CD4-positive, alpha-beta T cell (primary cell): Measurements from ENCODE around the gene ACSL5. TPM values are rescaled to one million over a fixed set of nuclear protein-coding genes. Genes with fewer than 3 reads are reported as not detected.

Source experiments
- ATAC-seq: fragments of 200-7000 bp; cut with Tn5 transposase; one replicate; pipeline ENCODE4 v1.10.0; 2022; ENCODE audit warnings: mild to moderate bottlenecking; ENCODE audit not compliant: poor library complexity
- CTCF ChIA-PET: fragments of 350-600 bp; sonication (Branson Sonifier 250); formaldehyde crosslinking; loops from one replicate; lab custom pipeline; 2021; ENCODE audit warnings: antibody characterized with exemption, inconsistent platforms; lab: Charles Lee
- POLR2A ChIA-PET: fragments of 350-600 bp; sonication (Branson Sonifier 250); formaldehyde crosslinking; loops from one replicate; lab custom pipeline; 2021; ENCODE audit warnings: antibody characterized with exemption, inconsistent platforms; lab: Charles Lee
- DNase-seq, 14 experiments: peaks; one replicate each; pipeline ENCODE4 v3.0.0-alpha.2; 2013 to 2020; ENCODE audit warnings: mixed read lengths in 2 of 14
- H3K27ac ChIP-seq, 2 donors: one replicate each; pipeline versions ENCODE4 v1.5.1 to v1.7.0; 2013; ENCODE audit warnings: low read length in 2 of 2, low read depth in 1 of 2, mild to moderate bottlenecking in 1 of 2
- H3K27me3 ChIP-seq, 2 experiments: 1 replicate in 1 of 2; 2 replicates in 1 of 2; pipeline versions ENCODE4 v1.6.1 to v1.7.0; 2013; ENCODE audit warnings: low read length in 2 of 2, control low read depth in 1 of 2, mild to moderate bottlenecking in 1 of 2, moderate library complexity in 1 of 2; ENCODE audit not compliant: insufficient read depth in 2 of 2, control insufficient read depth in 1 of 2
- H3K36me3 ChIP-seq: one replicate; pipeline ENCODE4 v1.6.1; 2013; ENCODE audit warnings: low read length, control low read depth; ENCODE audit not compliant: insufficient read depth
- H3K4me1 ChIP-seq: one replicate; pipeline ENCODE4 v1.6.1; 2013; ENCODE audit warnings: low read length, control low read depth; ENCODE audit not compliant: insufficient read depth
- H3K4me3 ChIP-seq: one replicate; pipeline ENCODE4 v1.5.1; 2013; ENCODE audit warnings: mild to moderate bottlenecking, low read length, moderate library complexity
- H3K9me3 ChIP-seq, 2 experiments: 1 replicate in 1 of 2; 2 replicates in 1 of 2; pipeline versions ENCODE4 v1.6.1 to v1.7.0; 2013; ENCODE audit warnings: low read length in 2 of 2, mild to moderate bottlenecking in 2 of 2, control low read depth in 1 of 2, moderate library complexity in 1 of 2; ENCODE audit not compliant: control insufficient read depth in 1 of 2, insufficient read depth in 1 of 2
- H3K27ac Mint-ChIP-seq: one replicate; pipeline ENCODE4 v1.8.0; 2020; ENCODE audit warnings: mixed read lengths
- H3K27me3 Mint-ChIP-seq: one replicate; pipeline ENCODE4 v1.8.0; 2021; ENCODE audit warnings: mixed read lengths
- H3K36me3 Mint-ChIP-seq: one replicate; pipeline ENCODE4 v1.8.0; 2021; ENCODE audit warnings: low read depth, mixed read lengths
- H3K4me1 Mint-ChIP-seq: one replicate; pipeline ENCODE4 v1.8.0; 2021; ENCODE audit warnings: low read depth, mixed read lengths
- H3K4me3 Mint-ChIP-seq: one replicate; pipeline ENCODE4 v1.8.0; 2020; ENCODE audit warnings: mild to moderate bottlenecking, mixed read lengths
- H3K9me3 Mint-ChIP-seq: one replicate; pipeline ENCODE4 v1.8.0; 2020; ENCODE audit warnings: mixed read lengths
- intact Hi-C, 2 experiments: fragments of 100-400 bp; cut with DNase I in 1 of 2; cut with micrococcal nuclease in 1 of 2; formaldehyde crosslinking; loops; one replicate each; pipeline versions ENCODE4 v1.15.1 to v1.9.0; 2023 to 2025; cut with DNase I, micrococcal nuclease
- total RNA-seq, 174 experiments: library from RNA in 2 of 174; stranded (reverse) in 2 of 174; gene quantifications; one replicate each; pipeline ENCODE4 v1.2.3 and lab custom pipeline; 2021 to 2026
- TF ChIP-seq, protein P1 (sequence below): fragments of 200-600 bp; IDR thresholded peaks from one replicate; pipeline ENCODE4 v1.8.0; 2022; ENCODE audit warnings: antibody characterized with exemption, mild to moderate bottlenecking

The ACSL5 gene
- total RNA-seq, 2 experiments from 2014 or later, result 11.4 to 14.1 TPM

DNA sequence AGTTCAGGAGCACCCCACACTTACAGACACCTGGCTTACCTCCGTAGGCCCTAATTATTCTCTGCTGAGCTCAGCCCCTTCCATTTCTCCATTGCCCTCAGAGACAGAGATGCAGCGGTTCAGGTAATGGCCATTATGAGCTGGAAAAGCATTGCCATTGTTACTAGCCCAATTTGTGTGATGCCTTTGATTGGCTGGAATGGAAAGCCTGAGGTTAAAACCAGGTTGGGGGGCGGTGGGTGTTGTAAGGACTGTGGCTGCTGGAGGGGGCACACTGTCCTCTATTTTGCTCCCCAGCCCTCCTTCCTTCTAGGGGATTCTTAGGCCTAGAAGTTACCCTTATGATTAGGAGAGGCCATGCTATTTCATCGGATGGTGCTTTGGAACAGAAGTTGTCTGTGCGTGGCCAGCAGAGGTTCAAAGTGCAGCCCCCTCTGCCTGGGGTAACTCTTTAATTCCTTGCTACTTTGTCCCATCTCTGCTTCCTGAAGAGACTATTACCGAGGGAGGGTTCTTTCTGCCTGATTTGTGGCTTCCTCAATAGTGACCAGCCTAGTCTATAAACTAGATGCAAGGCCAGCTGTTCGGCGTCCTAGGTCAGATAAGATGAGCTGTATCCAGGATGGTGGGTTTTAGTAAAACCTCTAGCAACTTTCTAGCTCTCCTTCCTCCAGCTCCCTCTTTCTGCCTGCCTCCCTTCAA lies 14.2 kb upstream of the ACSL5 start:
- Histone ChIP-seq H3K4me1 (no peaks in the 10 kb centered on the region), H3K9me3 (no peaks in the 10 kb centered on the region), H3K4me3 (no peak overlapping the region), H3K27me3 (no peaks in the 10 kb centered on the region), H3K36me3 (no peaks in the 10 kb centered on the region), H3K27ac (no peak overlapping the region)
- CTCF ChIA-PET, result no interaction called here
- Mint-ChIP-seq H3K27me3 (no peaks in the 10 kb centered on the region), H3K36me3 (no peaks in the 10 kb centered on the region), H3K4me1 (no peaks in the 10 kb centered on the region), H3K9me3 (no peaks in the 10 kb centered on the region), H3K4me3 (no peak overlapping the region), H3K27ac (no peak overlapping the region)
- no peak for DNase-seq
- TF ChIP-seq, protein P1, sequence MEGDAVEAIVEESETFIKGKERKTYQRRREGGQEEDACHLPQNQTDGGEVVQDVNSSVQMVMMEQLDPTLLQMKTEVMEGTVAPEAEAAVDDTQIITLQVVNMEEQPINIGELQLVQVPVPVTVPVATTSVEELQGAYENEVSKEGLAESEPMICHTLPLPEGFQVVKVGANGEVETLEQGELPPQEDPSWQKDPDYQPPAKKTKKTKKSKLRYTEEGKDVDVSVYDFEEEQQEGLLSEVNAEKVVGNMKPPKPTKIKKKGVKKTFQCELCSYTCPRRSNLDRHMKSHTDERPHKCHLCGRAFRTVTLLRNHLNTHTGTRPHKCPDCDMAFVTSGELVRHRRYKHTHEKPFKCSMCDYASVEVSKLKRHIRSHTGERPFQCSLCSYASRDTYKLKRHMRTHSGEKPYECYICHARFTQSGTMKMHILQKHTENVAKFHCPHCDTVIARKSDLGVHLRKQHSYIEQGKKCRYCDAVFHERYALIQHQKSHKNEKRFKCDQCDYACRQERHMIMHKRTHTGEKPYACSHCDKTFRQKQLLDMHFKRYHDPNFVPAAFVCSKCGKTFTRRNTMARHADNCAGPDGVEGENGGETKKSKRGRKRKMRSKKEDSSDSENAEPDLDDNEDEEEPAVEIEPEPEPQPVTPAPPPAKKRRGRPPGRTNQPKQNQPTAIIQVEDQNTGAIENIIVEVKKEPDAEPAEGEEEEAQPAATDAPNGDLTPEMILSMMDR, result no peak
- ATAC-seq, result no peak
- intact Hi-C loops, result no loop called here
- POLR2A ChIA-PET, result no interaction called here

DNA sequence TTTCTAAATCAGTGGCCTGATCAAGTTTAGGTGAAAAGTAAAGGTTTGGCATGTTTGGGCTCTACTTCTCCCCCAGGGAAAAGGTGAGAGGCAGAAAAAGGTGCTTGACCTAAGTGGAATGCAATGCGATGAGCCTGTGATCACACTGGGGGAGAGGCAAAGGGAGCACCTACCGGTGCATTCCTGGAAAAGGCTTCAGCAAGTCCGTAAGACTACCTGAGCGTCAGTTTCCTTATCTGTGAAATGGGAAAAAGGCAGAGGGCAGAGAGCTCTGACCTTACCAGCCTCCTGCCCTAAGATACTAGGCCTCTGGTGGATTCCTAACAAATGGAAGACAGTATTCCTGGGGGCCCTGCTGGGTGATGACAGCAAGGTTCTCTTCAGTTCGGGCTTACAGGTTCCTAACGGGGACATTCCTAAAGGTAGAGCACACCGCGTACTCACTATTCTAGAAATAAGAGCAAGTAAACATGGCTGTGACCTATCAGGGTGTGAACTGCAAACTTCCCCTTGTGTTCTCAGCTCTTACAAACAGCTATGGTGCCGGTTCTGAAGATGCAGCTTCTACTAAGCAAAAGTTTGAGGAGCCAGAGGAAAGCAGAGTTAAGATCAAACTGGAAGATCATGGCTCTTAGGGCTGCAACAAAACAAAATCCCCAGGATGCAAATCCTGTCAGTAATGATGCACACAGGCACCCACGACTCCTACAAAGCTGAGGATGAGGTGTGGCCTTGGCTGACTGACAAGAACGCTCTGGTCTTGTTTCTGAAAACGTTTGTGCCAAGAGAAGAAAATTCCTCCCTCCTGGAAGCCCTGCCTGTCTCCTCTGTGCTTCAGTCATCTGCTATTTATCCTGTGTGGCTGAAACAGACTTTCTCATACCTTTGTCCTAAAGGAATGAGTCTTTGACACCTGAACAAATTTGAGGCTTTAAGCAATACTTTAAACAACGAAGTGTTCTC lies 13.3 kb upstream of the ACSL5 start:
- no peak overlapping the region for H3K27ac Mint-ChIP-seq
- TF ChIP-seq, protein P1, result no peak
- Histone ChIP-seq H3K36me3 (no peaks in the 10 kb centered on the region), H3K4me1 (no peaks in the 10 kb centered on the region), H3K27me3 (no peaks in the 10 kb centered on the region), H3K9me3 (no peaks in the 10 kb centered on the region), H3K27ac (no peak overlapping the region), H3K4me3 (no peak overlapping the region)
- ChIA-PET CTCF (no interaction called here), POLR2A (no interaction called here)
- intact Hi-C loops, result no loop called here
- H3K9me3 Mint-ChIP-seq, result no peaks in the 10 kb centered on the region
- H3K4me1 Mint-ChIP-seq, result no peaks in the 10 kb centered on the region
- H3K27me3 Mint-ChIP-seq, result no peaks in the 10 kb centered on the region
- H3K36me3 Mint-ChIP-seq, result no peaks in the 10 kb centered on the region
- no peak for DNase-seq
- H3K4me3 Mint-ChIP-seq, result no peak overlapping the region
- no peak for ATAC-seq

DNA sequence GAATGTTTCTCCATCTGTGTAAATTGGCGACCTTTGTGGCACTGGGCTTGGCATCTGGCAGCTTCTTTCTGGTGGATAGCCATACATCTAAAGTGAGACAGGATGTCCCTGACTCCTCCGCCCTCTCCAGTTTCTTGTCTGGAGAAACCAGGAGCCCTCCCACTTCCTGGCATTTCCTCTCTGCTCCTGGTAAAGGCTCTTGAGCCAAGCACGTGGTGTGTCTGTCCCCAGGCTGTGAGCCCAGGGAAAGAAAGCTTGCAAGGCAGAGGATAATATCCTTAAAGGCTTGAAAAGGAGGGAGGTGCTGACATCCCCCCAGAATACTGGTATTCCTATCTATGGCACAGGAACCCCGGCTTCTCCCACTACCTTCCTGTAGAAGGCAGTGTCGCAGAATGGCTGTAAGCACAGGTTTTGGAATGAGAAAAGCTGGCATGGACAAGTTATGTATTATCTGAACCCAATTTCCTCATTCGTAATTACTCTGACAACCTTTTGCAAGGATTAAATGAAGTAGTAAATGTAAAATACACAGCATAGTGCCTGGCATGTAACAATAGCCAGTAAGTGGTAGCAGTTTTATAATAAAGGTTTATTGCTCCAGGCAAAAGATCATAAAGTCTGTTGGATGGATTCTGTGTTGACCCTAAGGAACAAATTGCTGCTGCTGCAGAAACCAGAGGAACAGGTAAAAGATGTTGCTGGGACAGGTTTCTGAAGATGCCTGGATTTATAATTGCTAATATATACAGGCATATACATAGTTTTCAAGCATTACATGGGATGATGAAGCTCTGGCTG lies 11.8 kb upstream of the ACSL5 start:
- TF ChIP-seq, protein P1, result no peak
- no peaks in the 10 kb centered on the region for H3K27me3 Mint-ChIP-seq
- CTCF ChIA-PET, result no interaction called here
- H3K4me3 Mint-ChIP-seq, result no peak overlapping the region
- H3K4me3 ChIP-seq, result no peak overlapping the region
- H3K4me1 ChIP-seq, result no peaks in the 10 kb centered on the region
- no peaks in the 10 kb centered on the region for H3K27me3 ChIP-seq
- ATAC-seq, result no peak
- no peaks in the 10 kb centered on the region for H3K36me3 ChIP-seq
- DNase-seq, result no peak
- no peaks in the 10 kb centered on the region for H3K36me3 Mint-ChIP-seq
- POLR2A ChIA-PET, result no interaction called here
- no peak overlapping the region for H3K27ac Mint-ChIP-seq
- no peaks in the 10 kb centered on the region for H3K9me3 ChIP-seq
- H3K9me3 Mint-ChIP-seq, result no peaks in the 10 kb centered on the region
- no peak overlapping the region for H3K27ac ChIP-seq
- no peaks in the 10 kb centered on the region for H3K4me1 Mint-ChIP-seq
- intact Hi-C loops, result no loop called here
